ENCODE measurements around the gene ELL2.

- no peak for TF ChIP-seq CTCF (IDR thresholded peaks at IDR 0.05)
- no peak for TF ChIP-seq POLR2A (IDR thresholded peaks at IDR 0.05)
Observed at GRCh38 chr5:95866435-95867040, 95.1 kb downstream of the ELL2 start.
